Thymus (tissue), 11 donors: ENCODE measurements around the gene PCDHGC4. TPM values are rescaled to one million over a fixed set of nuclear protein-coding genes. Genes with fewer than 3 reads are reported as not detected.
A peak's percentile ranks its signal among the peaks of the same experiment; 100 is the strongest.

Experiments
- DNase-seq, 9 donors: peaks; one replicate each; pipeline ENCODE4 v3.0.0-alpha.2; 2013; ENCODE audit warnings: low spot score in 9 of 9, low read depth in 6 of 9, missing footprints in 1 of 9
- H3K27ac ChIP-seq, 2 donors: one replicate each; pipeline ENCODE4 v1.5.1; 2013; ENCODE audit warnings: control low read depth in 1 of 2, low read depth in 1 of 2, low read length in 1 of 2, mild to moderate bottlenecking in 1 of 2, moderate library complexity in 1 of 2
- H3K27me3 ChIP-seq, 2 donors: one replicate each; pipeline ENCODE4 v1.5.1; 2013; ENCODE audit warnings: low read length in 1 of 2; ENCODE audit not compliant: control insufficient read depth in 2 of 2, insufficient read depth in 1 of 2
- H3K36me3 ChIP-seq, 2 donors: one replicate each; pipeline ENCODE4 v1.5.1; 2013; ENCODE audit warnings: low read length in 1 of 2, mild to moderate bottlenecking in 1 of 2, moderate library complexity in 1 of 2; ENCODE audit not compliant: control insufficient read depth in 2 of 2, insufficient read depth in 2 of 2
- H3K4me1 ChIP-seq, 2 donors: one replicate each; pipeline ENCODE4 v1.5.1; 2013; ENCODE audit warnings: low read length in 2 of 2; ENCODE audit not compliant: control insufficient read depth in 2 of 2, insufficient read depth in 2 of 2
- H3K4me3 ChIP-seq, 2 donors: one replicate each; pipeline ENCODE4 v1.5.1; 2013; ENCODE audit warnings: low read length in 2 of 2, control low read depth in 1 of 2, mild to moderate bottlenecking in 1 of 2
- H3K9me3 ChIP-seq, 2 donors: one replicate each; pipeline ENCODE4 v1.5.1; 2013; ENCODE audit warnings: low read length in 1 of 2, mild to moderate bottlenecking in 1 of 2; ENCODE audit not compliant: control insufficient read depth in 2 of 2, insufficient read depth in 1 of 2
- whole genome bisulfite sequencing: extraction: QIAGEN DNeasy Blood & Tissue Kit; methylation state at CpG from one replicate; pipeline ENCODE4 v1.1.7; 2013; 5-methylcytosine and 5-hydroxymethylcytosine counted together
- polyA plus RNA-seq: library from polyadenylated mRNA; stranded (reverse); fragments of 200-250 nt; gene quantifications from one replicate; pipeline ENCODE4 v1.2.3, GENCODE V29; 2013
- total RNA-seq: library from RNA; stranded (reverse); fragments of 120-200 nt; gene quantifications from one replicate; pipeline ENCODE4 v1.2.4, GENCODE V29; 2013
- donor health status: healthy.

PCDHGC4 gene
- total and polyA plus RNA-seq, 2 donors = 0.05 to 0.19 TPM

GRCh38 chr5:141477044-141477575 is 7.7 kb upstream of the PCDHGC4 start:
- Histone ChIP-seq H3K27me3 (peaks cover 28 to 68% of the 10 kb centered on the region in 2 donors), H3K4me1 (peaks cover 2 to 3% of the 10 kb centered on the region in 2 donors), H3K9me3 (peaks cover 0 to 11% of the 10 kb centered on the region in 2 donors), H3K4me3 (peak overlapping the region in 1 of 2 donors; percentile 43), H3K36me3 (no peaks in the 10 kb centered on the region), H3K27ac (no peak overlapping the region)
- DNase-seq = no peak
- WGBS = 29% methylated on average over 24 of the region's 24 CpGs

- no peak for DNase-seq
- H3K4me3 ChIP-seq = no peak overlapping the region
- peaks cover 2 to 3% of the 10 kb centered on the region in 2 donors for H3K4me1 ChIP-seq
- WGBS = 48% methylated on average over 13 of the region's 13 CpGs
- H3K9me3 ChIP-seq = peaks cover 0 to 11% of the 10 kb centered on the region in 2 donors
- H3K36me3 ChIP-seq = no peaks in the 10 kb centered on the region
- peaks cover 28 to 71% of the 10 kb centered on the region in 2 donors for H3K27me3 ChIP-seq
- no peak overlapping the region for H3K27ac ChIP-seq
Measured at GRCh38 chr5:141477815-141478214, 7.0 kb upstream of the PCDHGC4 start.

- 41% methylated on average over 20 of the region's 20 CpGs for WGBS
- H3K4me3 ChIP-seq = no peak overlapping the region
- H3K27me3 ChIP-seq = peaks cover 28 to 74% of the 10 kb centered on the region in 2 donors
- no peak overlapping the region for H3K27ac ChIP-seq
- DNase-seq = no peak
- H3K36me3 ChIP-seq = no peaks in the 10 kb centered on the region
- peaks cover 2 to 3% of the 10 kb centered on the region in 2 donors for H3K4me1 ChIP-seq
- peaks cover 0 to 11% of the 10 kb centered on the region in 2 donors for H3K9me3 ChIP-seq
Measured at GRCh38 chr5:141478321-141478945, 6.4 kb upstream of the PCDHGC4 start.

- no peak overlapping the region for H3K4me3 ChIP-seq
- H3K9me3 ChIP-seq = peaks cover 0 to 15% of the 10 kb centered on the region in 2 donors
- peaks cover 2 to 7% of the 10 kb centered on the region in 2 donors for H3K4me1 ChIP-seq
- peaks cover 30 to 82% of the 10 kb centered on the region in 2 donors for H3K27me3 ChIP-seq
- no peak overlapping the region for H3K27ac ChIP-seq
- no peaks in the 10 kb centered on the region for H3K36me3 ChIP-seq
- DNase-seq = no peak
Measured at GRCh38 chr5:141479776-141480175, 5.1 kb upstream of the PCDHGC4 start.

- DNase-seq = no peak
- no peaks in the 10 kb centered on the region for H3K36me3 ChIP-seq
- WGBS = 40% methylated on average over 3 of the region's 3 CpGs
- H3K4me3 ChIP-seq = no peak overlapping the region
- peaks cover 16 to 79% of the 10 kb centered on the region in 2 donors for H3K27me3 ChIP-seq
- H3K4me1 ChIP-seq = peaks cover 0 to 11% of the 10 kb centered on the region in 2 donors
- H3K9me3 ChIP-seq = peaks cover 0 to 6% of the 10 kb centered on the region in 2 donors
- no peak overlapping the region for H3K27ac ChIP-seq
Measured at GRCh38 chr5:141483902-141484301, 928 bp upstream of the PCDHGC4 start.

GRCh38 chr5:141484310-141484640 is 555 bp upstream of the PCDHGC4 start:
- peaks cover 0 to 11% of the 10 kb centered on the region in 2 donors for H3K4me1 ChIP-seq
- WGBS = 27% methylated on average over 4 of the region's 4 CpGs
- H3K9me3 ChIP-seq = peaks cover 1 to 6% of the 10 kb centered on the region in 2 donors

GRCh38 chr5:141485321-141486055 is 658 bp downstream of the PCDHGC4 start:
- Histone ChIP-seq H3K4me1 (peaks cover 0 to 11% of the 10 kb centered on the region in 2 donors), H3K36me3 (no peaks in the 10 kb centered on the region), H3K9me3 (peaks cover 1 to 6% of the 10 kb centered on the region in 2 donors), H3K27me3 (peaks cover 14 to 83% of the 10 kb centered on the region in 2 donors), H3K27ac (no peak overlapping the region), H3K4me3 (peak overlapping the region in 1 of 2 donors; percentile 22)
- no peak for DNase-seq
- 50% methylated on average over 38 of the region's 38 CpGs for WGBS

More at GRCh38 chr5:141484310-141484640, 555 bp upstream of the PCDHGC4 start:
- Histone ChIP-seq H3K27ac (no peak overlapping the region), H3K36me3 (no peaks in the 10 kb centered on the region), H3K27me3 (peaks cover 14 to 81% of the 10 kb centered on the region in 2 donors), H3K4me3 (no peak overlapping the region)
- no peak for DNase-seq

GRCh38 chr5:141486091-141486490 is 1.3 kb downstream of the PCDHGC4 start:
- Histone ChIP-seq H3K36me3 (no peaks in the 10 kb centered on the region), H3K4me3 (no peak overlapping the region), H3K4me1 (peaks cover 0 to 13% of the 10 kb centered on the region in 2 donors), H3K27me3 (peaks cover 17 to 87% of the 10 kb centered on the region in 2 donors), H3K27ac (no peak overlapping the region), H3K9me3 (peaks cover 1 to 6% of the 10 kb centered on the region in 2 donors)
- 93% methylated on average over 9 of the region's 9 CpGs for WGBS
- no peak for DNase-seq

GRCh38 chr5:141487131-141487530 is 2.3 kb downstream of the PCDHGC4 start:
- Histone ChIP-seq H3K4me1 (peaks cover 0 to 23% of the 10 kb centered on the region in 2 donors), H3K27me3 (peaks cover 27 to 92% of the 10 kb centered on the region in 2 donors), H3K36me3 (no peaks in the 10 kb centered on the region), H3K9me3 (peaks cover 1 to 9% of the 10 kb centered on the region in 2 donors), H3K27ac (no peak overlapping the region), H3K4me3 (no peak overlapping the region)
- 87% methylated on average over 7 of the region's 7 CpGs for WGBS
- no peak for DNase-seq
